Transverse colon (tissue), 4 donors: ENCODE results near the gene GJD3.

Experiments used
- POLR2A ChIP-seq: fragments of 450-650 bp; IDR thresholded peaks from one replicate; pipeline ENCODE4 v1.6.1; 2016; ENCODE audit warnings: antibody characterized with exemption, mild to moderate bottlenecking, moderate library complexity
- POLR2AphosphoS5 ChIP-seq, 3 donors: sonication (generic); formaldehyde crosslinking; IDR thresholded peaks; one replicate each; pipeline ENCODE4 v1.6.1; 2016; ENCODE audit warnings: antibody characterized with exemption in 3 of 3
- TF ChIP-seq, protein P1 (sequence below), 5 experiments: fragments of 200-600 bp in 3 of 5; fragments of 450-650 bp in 2 of 5; sonication (generic) in 3 of 5; IDR thresholded peaks; 1 replicate in 2 of 5; 2 replicates in 3 of 5; pipeline ENCODE4 v1.5.1; 2016 to 2017; ENCODE audit warnings: antibody characterized with exemption in 5 of 5, inconsistent platforms in 3 of 5, mild to moderate bottlenecking in 2 of 5, moderate library complexity in 1 of 5

DNA sequence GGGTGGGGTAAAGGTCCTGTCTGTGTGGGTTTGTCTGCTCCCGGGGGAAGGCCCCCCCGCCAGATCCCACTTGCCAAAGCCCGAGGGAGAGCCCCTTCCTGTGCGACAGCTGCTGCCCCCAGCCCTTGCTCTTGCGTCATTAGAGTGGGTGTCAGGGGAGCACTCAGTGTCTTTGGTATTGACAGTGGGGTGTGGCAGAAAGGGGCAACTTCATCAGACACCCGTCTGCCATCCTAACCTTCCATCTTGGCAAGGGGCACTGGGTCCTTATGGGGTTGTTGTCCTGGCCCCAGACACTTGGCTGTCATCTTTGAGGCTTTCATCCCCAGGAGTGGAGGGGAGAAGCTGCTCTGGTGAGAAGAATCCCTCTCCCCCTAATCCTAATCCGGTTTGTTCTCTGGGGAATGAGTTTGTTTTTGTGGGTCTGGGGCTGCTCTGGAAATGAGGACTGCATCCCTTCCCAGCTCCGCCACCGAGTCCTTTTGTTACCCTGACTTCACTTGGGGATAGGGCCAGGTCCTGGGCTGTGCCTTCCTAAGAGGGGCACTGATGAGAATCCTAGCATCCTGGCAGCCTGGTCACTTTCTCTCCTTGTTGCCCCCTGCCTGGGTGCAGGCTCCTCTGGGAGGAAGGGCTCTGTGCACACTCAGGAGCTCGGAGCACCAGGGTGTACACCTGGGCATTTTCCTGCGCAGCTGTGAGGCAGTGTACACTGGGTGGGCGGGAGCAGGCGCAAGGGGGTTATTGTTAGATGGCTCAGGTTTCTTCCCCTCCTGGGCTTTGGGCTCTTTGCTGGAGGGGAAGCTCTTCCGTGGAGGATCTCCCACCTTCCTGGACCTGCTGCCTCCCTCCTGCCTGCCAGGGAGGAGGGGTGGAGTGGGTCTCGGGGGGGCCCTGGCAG, 21.1 kb downstream of the GJD3 start:
- TF ChIP-seq, protein P1, sequence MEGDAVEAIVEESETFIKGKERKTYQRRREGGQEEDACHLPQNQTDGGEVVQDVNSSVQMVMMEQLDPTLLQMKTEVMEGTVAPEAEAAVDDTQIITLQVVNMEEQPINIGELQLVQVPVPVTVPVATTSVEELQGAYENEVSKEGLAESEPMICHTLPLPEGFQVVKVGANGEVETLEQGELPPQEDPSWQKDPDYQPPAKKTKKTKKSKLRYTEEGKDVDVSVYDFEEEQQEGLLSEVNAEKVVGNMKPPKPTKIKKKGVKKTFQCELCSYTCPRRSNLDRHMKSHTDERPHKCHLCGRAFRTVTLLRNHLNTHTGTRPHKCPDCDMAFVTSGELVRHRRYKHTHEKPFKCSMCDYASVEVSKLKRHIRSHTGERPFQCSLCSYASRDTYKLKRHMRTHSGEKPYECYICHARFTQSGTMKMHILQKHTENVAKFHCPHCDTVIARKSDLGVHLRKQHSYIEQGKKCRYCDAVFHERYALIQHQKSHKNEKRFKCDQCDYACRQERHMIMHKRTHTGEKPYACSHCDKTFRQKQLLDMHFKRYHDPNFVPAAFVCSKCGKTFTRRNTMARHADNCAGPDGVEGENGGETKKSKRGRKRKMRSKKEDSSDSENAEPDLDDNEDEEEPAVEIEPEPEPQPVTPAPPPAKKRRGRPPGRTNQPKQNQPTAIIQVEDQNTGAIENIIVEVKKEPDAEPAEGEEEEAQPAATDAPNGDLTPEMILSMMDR (IDR thresholded peaks at IDR 0.05) = no peak
- TF ChIP-seq POLR2A (no peak), POLR2AphosphoS5 (IDR thresholded peaks at IDR 0.05) (no peak)
